ENCODE data around the gene CBX8.

Gene CBX8

DNA sequence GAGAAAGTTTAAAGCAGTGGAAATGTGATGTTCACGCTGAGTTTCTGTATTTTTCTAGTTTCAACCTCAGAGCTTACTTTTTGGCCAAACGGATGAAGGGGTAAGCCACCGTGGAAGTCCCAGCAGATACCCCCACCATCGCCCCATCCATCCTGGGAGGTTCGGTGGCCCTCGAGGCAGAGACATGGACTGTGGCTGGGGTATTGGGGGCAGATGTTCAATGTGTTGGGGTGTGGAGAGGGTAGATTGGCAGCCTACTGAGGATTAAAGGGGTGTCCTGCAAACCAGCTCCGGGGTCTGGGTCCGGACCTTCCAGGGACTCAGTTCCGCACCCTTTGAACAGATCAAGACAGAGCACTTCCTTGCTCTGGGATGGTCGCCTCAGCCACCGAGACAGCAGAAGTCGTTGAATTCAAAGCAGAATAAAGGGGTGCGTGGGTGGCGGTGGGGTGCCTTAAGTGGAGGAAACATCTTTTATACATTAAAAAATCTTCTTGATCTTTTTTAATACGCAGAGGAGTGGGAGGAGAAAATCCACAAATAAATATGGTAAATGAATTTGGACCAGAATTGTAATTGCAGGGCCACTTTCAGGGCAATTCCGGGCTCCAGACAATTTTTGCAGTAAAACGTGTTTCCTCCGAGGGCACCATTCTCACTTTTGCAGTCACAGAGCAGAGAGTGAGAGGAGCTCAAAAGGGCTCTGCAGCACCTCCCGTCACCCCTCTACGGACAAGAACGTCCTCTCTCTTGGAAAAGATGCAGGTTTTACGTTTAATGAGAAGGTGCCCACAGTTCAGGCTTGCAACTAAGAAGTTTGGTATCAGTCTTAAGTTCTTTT is 8.2 kb upstream of the CBX8 start:
- DNase-seq (ENCODE audit: low read depth, low spot score), result no peak

DNA sequence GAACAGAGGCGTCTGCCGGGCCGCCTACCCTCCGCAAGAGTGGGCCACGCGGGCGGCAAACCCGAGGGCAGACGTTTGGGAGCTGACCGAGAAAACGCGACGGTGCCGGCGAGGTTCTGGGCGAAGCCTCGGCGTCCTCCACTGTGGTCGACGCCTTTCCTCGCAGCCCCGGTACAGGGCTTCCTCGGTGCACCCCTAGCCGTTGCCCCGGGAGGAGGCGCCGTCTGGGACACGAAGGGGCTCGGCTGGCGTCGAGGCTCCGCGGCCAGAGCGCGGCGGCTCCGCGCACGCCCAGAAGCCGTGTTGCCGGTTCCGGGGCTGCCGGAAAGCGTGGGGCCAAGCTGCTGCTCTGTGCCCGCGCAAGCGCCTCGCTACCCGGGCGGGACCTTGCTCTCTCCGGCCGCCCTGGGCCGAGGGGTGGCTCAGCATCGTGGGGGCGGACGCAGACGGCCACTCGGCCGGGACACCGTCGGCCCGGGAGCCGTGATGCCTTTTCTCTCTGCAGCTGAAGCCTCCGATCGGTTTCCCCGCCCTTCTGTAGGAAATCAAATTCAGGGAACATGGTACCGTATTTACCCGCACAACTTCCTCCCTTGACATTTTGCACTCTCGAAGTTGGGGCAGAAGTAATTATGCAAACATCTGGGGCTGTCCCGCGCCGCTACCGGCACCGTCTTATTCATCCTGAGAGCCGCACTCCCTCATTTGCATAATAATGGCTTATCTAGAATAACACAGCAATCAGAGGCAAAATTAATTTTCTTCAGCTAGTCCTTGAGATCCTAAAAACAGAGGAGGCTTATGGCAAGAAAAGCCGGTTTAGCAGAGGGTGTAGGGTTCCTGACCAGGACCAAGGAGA is 7.3 kb upstream of the CBX8 start:
- DNase-seq (ENCODE audit: low read depth, low spot score), result peak; percentile 52

DNA sequence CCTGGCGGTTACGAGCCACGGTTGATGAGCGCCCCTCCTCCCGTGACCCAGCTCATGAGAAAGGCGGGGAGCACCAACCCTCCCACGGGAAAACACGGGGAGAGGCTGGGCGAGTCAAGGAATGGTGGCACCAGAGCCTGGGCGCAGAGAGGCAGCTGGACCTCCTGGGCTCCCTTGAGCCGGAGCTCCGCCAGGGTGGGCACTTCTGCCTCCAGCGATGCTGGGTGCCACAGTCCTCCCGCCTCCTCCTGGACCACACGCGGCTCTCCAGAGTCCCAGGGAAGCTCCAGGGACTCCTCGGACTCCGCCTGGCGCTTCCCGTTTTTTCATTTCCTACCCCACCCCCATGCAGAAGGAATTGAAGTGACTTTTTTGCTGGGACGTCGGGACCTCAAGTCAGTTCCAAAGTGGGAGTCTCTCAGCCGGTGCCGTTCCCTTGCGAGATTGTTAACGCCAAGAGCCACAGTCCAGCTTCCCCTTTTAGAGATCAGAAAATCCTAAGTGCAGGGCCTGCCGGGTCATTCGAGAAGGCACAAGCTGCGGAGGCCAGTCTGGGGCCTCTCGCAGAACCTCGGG is 6.6 kb upstream of the CBX8 start:
- DNase-seq (ENCODE audit: low read depth, low spot score), result no peak

DNA sequence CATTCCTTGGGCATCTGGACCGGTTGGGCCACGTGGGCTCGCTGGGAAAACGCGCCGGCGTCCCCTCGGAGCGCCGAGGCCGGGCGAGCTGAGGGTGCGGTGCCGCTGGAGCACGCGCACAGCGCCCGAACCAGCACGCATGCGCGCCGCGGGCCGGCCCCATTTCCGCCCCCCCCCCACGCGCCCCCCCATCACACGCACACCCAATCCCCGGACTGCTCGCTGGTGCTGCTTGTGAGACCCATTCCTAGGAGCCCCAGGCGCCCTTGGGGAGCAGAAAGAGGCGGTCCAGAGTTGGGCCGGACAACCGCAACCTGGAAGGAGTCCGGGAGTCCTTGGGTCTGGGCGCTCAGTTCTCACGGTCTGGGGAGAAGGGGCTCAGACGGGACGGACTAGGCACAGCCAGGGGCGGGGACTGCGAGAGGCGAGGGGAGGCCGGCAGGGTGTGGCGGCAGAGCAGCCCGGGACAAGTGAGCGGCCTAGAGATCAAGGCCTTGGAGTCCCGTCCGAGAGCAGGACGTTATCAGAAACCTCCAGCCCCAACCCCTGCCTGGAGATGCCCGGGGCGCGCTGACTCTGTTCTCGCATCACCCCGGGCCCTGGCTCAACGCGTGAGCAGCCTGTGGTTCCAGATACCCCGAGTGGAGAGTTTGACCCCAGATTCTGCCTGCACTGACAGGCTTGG is 6.0 kb upstream of the CBX8 start:
- no peak for DNase-seq (ENCODE audit: low read depth, low spot score)

DNA sequence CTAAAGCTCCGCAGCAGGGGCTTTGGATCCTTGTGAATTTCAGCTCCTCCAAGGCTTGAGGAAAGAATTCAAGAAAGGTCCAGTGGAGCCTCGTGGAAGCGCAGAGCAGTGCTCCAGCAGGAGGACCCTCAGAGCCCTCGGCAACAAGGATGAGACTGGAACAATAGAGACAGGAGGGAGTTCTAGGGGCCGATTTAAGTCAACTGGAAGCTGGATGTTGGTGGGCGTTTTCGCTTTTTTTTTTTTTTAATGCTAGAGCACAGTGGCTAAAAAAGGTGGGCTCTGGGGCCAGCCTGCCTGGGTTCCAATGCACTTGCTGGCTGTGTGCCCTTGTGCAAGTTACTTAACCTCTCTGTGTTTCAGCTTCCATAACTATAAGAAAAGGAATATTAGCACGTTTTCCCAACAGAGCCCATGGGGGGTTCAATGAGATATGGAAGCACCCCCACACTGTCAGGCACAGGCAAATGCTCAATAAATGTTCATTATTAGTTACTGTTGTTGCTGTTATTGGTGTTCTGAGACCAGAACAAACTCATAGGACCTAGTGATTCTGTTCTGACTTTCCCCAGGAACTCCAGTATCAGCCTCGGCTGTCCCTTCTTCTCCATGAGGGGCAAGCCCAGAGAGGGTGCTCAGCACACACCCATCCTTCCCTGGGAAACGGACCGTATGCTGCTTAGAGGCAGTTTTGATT is 5.3 kb upstream of the CBX8 start:
- DNase-seq (ENCODE audit: low read depth, low spot score), result no peak

DNA sequence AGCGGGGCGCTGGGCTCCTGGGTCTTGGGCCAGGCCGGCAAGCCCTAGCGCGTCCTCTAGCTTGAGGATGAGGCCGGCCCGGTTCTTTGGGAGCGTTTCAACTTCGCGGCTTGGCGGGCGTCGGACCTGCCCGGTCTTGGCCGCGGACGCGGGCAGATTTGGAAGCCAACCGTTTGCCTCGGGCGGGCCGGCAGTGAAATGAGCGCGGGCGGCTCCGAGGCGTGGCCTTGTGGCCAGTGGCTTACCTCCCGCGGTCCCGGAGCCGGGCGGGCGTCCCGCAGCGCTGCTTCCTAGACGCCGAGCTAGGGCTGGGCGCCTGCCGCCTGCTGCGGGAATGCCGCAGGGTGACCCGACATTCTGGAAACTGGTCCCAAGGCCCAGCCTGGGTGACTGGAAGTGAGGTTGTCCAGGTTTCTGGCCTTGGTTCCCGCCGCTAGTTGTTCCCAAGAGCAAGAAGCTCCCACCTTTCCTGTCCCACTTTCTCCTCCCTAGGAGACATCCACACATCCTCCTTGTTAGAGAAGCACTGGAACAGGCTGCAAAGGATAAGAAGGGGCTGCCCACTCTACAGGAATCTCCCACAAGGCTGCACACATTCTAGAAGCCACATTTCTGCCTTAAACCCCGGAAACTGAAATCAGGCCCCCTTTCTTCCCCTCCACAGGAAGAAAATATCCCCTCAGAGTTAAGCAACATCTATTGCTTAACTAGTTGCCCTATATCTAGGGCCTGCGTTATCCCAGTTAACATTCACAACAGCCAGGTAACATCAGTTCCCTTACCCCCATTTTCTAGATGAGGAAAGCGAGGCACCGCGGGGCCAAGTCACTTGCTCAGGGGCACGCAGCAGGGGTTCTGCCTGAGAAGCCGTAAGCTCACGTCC is 4.5 kb upstream of the CBX8 start:
- DNase-seq (ENCODE audit: low read depth, low spot score), result no peak

DNA sequence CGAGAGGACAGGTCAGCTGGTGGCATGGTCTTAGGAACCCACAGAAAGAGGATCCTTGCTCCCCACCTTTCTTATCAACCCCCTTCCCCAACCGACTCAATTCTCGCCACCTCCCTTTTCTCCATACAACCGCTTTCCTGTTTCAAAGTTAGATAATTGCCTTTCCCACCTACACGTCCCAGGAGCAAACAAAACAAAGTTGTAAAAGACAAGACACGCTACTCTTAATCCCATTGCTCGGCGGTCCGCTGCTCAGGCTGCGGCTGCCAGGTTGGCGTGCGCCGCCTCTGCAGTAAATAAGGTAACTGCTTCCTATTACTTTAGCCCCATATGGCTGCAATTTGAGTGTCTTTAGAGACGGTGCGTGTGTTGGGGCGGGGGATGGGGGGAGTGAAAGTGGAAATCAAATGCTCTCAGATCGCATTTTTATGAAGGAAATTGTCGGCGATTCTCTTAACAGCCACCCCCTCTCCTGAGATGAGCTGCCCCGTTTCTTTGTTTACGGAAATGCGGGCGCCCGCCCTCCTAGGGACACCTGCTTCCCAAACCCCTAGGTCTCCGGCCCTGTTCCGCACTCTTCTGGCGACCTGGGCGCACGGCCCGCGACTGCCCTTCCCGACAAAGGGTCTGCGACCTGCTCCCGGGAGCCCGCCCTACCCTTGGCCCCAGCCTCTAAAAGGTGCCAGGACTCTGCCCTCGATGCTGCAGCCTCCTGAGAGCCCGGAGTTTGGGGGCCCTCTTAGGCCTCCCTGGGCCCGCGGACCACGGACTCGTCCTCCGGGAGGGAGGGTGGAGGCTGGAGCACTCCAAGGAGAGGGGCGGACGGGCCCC is 3.7 kb upstream of the CBX8 start:
- no peak for DNase-seq (ENCODE audit: low read depth, low spot score)

DNA sequence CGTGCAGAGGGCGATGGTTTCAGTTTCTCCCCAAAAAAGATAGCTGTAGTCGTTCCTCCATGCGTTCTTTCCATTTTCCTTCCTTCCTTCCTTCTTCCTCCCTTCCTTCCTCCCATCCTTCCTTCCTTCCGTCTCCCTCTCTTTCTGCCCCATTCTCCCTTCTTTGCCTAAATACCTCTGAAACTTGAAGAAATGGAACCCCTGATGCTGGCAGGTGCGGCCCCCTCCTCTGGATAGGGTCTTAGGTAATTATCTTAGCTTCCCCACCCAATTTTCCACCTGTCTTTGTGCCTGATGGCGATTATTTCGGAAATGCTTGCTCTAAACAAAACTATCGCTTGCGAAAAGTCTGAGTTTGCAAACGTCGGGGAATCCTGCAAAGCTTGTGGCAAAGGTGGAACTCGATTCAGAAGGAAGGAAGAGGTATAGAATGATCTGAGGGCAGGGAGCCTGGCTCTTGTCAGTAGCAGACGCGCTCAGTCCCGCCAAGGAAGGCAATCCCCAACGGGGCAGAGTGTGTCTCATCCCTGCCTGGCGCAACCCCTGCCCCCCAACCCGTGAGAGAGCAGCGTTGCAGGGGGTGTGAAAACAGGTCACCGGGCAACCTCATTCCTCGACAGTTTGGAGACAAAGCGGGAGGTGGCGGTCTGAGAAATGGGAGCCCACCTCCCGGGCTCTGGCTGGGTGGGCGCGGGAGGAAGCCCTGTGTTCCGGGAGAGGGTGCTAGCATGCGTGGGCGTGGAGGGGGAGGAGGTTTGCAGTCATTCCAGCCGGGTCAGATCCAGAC is 2.9 kb upstream of the CBX8 start:
- no peak for DNase-seq (ENCODE audit: low read depth, low spot score)

DNA sequence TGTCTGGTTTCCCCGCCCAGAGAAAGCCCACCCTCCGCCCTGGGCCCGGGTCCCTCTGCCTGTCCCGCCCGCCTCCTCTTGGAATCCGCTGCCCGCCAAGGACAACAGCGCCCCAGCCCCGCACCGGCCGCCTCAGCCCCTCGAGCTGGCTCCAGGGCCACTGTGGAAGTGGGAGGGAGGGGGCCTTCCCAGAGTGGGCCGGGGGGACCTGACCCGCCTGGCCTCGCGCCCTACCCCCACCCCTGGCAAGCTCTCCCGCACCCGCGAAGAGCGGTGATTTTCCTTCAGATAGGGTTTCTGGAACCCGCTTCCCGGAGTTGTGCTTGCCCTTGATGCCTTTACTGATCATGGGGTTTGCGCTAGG is 2.3 kb upstream of the CBX8 start:
- no peak for DNase-seq (ENCODE audit: low read depth, low spot score)

DNA sequence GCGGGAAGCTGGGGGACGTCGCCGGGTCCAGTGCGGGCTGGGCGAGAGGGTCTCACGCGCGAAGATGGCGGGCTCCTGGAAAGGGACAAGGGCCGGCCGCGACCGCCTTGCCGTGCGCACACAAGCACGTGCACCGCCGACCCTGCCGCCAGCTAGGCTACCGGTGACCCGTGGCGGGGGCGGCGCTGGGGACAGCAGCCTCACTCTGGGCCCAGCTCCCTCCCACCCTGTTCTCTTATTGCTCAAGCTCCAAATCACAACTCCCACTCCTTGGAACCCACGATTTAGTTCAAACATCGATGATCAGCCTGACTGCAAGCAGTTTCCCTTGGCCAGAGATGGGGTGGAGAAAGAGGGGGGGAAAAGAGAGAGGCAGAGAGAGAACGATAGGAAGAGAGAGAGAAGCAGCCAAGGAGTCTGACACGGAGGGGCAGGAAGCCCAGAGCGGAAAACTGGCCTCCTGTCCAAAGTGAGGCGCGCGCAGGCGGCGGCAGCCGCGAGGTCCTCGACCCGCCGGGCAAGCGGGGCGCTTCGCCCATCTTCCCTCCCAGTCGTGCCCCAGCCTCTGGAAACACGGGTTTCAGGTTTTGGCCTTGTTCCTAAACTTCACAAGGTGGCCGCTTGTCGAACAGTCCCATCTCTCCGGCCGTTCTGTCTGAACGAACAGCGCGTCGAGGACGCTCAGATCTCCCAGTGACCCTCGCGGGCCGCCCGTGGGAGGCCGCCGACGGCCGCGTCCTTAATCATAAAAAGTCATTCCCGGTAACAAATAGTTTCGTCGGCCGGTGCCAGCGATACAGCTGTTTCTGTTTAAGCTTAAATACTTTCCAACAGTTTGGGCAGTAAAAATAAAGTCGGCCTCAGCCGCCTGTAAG is 1.7 kb upstream of the CBX8 start:
- DNase-seq (ENCODE audit: low read depth, low spot score), result no peak

DNA sequence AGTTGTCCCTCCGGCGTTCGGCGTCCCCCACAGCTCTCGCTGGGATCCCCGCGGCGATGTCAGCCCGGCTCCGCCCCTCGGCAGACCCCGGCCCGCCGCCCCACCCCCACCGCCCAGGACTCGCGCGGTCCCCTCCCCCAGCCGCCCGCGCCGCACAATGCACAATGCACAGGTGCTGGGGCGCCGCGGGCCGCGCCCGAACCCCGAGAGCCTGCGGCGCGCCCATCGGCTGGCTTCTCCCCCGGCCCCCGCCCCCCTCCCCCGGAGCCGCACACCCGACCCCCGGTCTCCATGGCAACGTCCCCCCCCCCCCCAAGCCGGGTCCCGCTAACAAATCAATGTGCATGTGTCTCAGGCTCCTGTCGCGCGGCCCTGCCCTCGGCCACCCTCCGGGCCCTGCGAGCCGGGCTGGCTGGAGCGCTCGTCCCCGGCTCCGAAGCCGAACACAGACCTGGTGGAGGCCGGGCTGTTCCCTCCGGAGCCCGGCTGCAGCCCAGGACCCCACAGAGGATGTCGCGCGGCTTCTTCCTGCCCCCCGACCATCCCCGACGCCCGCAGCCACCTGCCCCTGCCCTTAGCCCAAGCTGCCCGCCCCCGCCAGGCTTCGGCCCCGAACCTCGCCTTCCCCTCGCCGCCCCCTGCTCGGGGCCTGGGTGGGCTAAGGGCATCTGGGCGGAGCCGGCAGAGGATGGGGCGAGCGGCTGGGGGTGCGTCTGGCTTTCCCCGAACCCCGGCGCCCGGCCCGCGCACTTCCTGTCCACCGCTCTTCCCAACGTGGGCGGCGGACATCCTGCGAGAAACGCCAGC is 818 bp upstream of the CBX8 start:
- DNase-seq (ENCODE audit: low read depth, low spot score), result no peak

DNA sequence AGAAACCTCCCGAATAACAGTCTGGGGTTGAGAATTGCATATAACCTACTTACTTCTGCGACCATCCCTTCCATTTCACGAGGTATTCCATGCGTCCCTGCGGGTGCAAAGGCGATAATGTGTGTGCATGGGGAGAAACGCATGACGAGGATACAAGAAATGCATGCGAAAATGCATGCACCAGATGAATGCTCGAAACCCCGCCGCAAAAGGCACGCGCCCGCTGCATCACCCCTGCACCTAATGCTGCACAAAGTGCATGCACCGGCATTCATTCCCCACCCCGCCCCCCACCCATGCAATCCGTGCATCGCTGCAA is 474 bp downstream of the CBX8 start:
- DNase-seq (ENCODE audit: low read depth, low spot score), result no peak

DNA sequence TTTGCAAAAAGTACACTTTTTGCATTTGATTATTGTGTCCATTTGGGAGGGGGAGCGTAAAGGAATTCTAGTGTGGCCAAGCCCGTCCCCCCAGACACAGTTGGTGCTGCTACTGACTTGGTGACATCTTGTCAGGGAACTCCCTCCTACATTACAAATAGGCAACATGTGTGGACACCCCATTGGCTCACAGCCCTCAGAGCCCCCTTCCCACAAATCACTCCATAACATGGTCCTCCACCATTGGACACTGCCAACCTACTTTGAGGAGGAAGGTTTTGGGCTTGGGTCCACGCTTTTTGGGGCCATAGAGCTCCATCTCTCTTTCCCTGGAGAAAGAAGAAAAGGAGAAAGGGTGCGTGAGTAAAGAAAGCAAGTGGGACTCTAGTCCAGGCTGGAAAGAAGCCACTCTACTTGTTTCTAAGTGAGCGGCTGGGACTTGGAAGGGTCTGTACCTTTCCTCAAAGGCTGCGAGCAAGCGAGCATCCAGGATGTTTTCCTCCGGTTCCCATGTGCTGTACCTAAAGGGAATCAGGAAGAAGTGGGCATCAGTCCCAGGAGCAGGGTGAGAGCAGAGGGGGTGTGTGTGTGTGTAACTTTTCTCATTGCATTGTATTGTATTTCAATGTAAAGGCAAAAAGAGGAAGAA is 958 bp downstream of the CBX8 start:
- no peak for DNase-seq (ENCODE audit: low read depth, low spot score)

DNA sequence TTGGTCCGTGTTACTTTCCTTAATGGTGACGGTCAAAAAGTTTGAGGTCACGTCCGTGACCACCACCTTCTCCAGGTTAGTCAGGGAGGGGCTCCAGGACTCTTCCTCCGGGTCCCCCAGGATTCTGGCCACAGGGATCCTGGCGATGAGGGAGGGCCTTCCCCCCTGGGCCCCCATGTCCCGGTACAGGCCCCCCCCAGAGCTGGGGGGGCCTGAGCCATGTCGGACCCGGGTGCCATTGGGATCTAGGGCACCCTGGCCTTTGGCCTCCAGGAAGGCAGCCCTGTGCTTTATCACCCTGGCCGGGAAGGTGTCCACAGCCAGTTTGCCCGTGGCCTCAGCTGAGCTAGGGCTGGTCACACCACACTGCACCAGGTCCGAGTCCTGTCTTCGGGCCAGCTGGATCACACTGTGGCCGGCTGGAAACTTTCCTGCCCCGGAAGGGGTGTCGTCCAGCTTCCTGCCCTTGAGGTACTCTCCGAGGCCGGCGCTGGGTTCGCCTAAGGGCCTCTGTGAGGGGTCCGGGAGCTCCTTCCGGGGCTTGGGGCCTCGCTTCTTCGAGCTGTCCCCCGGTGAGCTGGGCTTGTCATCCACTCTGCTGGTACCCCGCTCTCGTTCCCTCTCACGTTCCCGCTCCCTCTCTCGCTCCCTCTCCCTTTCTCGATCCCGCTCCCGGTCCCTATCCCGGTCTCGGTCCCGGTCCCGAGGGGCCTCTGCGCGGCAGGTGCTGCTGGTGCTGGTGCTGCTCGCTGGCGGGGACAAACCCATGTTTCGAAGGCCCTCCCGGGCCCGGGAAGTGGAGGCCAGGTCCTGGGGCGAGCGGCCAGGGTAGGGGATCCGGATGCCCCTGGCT is 2.0 kb downstream of the CBX8 start:
- no peak for DNase-seq (ENCODE audit: low read depth, low spot score)

DNA sequence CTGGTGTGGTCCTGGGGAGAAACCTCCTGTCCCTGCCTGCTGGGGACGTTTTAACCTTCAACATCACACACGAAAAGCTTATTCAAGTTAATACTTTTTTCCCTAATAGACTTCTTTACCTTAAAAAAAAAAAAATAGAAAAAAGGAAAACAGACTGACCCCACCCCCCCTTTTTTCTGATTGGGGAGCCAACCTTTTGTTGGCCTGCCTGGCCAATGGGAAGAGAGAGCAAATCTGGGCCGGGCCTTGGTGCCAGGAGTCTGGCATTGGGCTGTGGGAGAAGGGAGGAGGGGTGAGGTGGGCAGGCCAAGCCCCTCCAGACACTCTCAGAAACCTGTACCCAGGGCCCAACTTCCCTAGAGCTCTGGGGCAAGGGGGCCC is 3.0 kb downstream of the CBX8 start:
- DNase-seq (ENCODE audit: low read depth, low spot score), result no peak

Data from activated CD4-positive, CD25-positive, alpha-beta regulatory T cell treated with anti-CD3 and anti-CD28 coated beads, Interleukin-2, amount 50 U/mL, for 16 hours (primary cell).